Stimulated activated CD8-positive, alpha-beta memory T cell treated with anti-CD3 and anti-CD28 coated beads, Interleukin-7, amount 100 ng/mL, for 1 hour (primary cell): ENCODE results near the gene LY6G6F.
"Not testable (repeated sequence)": the region's sequence is repeated elsewhere in the genome, so short reads cannot be mapped to it uniquely, and the experiment has no call there.

Source experiments
- DNase-seq, 2 donors: peaks; one replicate each; pipeline ENCODE4 v3.0.0-alpha.2; 2020; ENCODE audit warnings: low read depth in 2 of 2

Gene LY6G6F

GRCh38 chr6:31702405-31702818 lies 4.3 kb upstream of the LY6G6F start:
- no peak for DNase-seq

DNA sequence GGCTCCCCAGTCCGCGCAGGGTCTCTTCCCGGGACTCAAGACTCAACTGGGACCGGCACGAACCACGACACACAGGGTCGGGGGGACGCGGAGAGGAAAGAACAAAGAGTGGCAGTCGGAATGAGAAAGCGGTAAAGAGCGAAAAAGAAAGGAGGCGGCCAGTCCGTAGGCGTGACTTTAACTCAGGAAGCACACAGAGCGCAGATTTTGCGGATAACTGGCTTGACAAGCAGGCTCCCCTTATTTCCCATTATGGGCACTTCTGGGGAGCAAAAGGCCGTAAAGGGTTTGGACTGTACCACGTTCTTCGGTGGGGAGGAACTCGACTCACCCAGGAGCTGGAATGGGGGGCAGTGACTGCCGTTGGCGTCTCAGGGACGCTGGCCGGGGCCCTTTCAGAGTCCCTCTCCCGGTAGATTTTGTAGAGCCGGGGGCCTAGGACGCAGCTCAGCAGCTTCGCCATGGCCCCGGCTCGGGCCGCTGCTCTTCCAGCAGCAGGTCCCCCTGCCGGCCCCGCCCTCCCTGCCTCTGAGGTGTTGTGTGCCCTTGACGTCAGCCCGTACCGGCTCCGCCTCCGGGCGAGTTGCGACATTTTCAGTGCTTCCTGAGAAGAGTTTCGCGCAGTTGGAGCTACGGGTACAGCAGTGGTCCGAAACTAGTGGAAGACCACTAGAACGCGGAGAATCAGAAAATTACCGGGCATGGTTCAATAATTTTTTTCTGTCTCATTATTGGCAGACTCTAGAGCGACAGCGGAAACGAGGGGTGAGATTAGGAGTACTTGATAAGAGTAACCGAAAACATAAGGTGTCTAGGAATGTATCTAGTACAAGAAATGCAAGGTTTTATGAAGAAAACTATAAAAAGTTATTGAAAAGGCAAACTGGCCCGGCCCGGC lies 3.6 kb upstream of the LY6G6F start, which contains the start of gene ABHD16A:
TSS of gene ABHD16A (minus strand) at position 506 of the 898 bp plus-strand sequence. CDS start at position 463, 43 bp downstream.
- DNase-seq: peak; percentile 93

GRCh38 chr6:31705931-31706330 lies 735 bp upstream of the LY6G6F start:
- no peak for DNase-seq

DNA sequence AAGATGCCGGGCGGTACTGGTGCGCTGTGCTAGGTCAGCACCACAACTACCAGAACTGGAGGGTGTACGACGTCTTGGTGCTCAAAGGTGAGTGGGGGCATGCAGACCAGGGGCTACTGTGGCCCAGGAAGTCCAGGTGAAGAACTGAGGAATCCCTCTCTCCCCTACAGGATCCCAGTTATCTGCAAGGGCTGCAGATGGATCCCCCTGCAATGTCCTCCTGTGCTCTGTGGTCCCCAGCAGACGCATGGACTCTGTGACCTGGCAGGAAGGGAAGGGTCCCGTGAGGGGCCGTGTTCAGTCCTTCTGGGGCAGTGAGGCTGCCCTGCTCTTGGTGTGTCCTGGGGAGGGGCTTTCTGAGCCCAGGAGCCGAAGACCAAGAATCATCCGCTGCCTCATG lies 1.0 kb downstream of the LY6G6F start:
- DNase-seq: no peak

- no peak for DNase-seq
Observed at GRCh38 chr6:31708224-31708623, 1.6 kb downstream of the LY6G6F start.

GRCh38 chr6:31709157-31709556 lies 2.5 kb downstream of the LY6G6F start:
- not testable (repeated sequence) for DNase-seq

DNA sequence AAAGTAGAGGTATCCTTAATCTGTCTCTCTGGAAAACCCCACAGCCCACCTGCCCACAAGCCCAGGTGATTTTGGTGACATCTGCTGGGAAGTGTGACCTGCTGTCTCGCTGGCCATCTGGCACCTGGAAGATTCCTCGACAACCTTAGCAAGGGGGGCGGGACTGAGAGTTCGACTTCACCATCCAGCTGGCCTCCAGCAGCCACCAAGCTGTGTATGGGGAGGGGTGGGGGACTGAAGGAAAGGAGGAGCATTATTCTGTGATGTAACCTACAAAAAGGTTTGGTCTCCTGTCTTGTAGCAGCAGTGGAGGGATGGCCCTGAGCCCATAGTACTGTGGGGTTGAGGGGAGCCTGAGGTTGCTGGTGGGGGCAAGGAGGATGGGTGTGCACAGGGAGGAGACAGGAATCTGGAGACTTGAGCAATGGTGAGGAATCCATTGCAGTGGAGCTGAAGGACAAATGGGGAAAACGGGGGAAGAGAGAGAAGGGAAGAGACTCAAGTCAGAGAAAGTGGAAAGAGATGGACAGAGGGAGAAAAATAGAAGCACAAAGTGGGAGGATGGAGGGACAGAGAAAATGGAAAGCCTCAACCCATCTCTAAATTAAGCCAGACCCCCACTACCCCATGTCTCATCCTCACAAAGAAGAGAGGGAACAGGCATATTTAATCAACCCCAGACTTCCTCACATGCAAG lies 4.0 kb downstream of the LY6G6F start:
- no peak for DNase-seq

DNA sequence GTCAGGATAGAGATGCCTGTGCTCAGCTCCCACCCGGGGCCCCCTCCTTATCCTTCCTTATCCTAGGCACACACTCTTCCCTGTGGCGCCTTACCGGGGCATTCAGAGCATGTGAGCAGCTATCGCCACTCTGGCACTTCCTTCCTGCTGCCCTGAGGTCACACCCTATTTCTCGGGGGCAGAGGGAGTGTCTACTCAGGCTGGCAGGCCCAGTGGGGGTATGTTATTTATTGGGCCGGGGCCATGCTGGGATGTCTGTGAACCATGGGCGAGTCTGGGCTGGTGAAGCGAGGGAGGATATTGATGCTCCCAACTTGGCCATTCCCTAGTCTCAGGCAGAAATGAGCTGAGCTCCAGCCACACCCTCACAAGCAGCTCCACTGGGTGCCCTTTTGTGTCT lies 4.6 kb downstream of the LY6G6F start:
- no peak for DNase-seq

DNA sequence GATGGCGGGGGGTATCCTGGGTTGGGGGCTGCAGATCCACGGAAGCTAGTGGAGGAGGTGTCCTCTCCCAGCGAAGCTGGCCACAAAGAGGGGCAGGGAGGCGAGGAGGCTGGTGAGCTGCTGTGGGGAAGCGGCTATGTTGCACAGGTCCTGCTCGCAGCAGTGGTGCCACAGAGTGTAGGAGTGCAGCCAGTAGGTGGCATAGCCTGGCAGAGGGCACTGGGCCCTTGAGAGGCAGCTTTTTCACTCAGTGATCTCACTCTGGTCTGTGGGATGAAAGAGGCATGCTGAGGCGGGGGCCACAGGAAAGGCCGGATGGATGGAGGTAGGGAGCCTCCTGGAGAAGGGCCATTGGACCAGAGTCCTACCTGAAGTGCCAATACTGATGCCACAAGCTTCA lies 5.6 kb downstream of the LY6G6F start:
- DNase-seq: no peak

DNA sequence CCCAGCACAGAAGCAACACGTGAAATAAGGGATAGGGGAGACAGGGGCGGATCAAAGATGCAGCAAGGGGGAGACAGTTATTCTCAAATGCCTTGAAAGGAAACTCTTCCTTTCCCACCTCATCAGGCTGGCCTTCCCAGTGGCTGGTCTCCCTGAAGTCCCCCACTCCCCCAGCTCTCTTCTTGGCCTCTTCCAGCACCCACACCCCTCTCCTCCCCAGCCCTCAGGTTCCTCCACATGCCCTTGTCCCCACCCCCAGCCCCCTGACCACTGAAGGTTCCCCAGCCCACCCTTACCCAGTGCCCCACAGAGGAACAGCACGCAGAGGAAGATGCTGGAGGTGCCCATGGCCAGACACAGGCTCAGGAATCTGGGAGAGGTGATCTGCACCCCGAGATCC lies 6.8 kb downstream of the LY6G6F start:
- DNase-seq: no peak

DNA sequence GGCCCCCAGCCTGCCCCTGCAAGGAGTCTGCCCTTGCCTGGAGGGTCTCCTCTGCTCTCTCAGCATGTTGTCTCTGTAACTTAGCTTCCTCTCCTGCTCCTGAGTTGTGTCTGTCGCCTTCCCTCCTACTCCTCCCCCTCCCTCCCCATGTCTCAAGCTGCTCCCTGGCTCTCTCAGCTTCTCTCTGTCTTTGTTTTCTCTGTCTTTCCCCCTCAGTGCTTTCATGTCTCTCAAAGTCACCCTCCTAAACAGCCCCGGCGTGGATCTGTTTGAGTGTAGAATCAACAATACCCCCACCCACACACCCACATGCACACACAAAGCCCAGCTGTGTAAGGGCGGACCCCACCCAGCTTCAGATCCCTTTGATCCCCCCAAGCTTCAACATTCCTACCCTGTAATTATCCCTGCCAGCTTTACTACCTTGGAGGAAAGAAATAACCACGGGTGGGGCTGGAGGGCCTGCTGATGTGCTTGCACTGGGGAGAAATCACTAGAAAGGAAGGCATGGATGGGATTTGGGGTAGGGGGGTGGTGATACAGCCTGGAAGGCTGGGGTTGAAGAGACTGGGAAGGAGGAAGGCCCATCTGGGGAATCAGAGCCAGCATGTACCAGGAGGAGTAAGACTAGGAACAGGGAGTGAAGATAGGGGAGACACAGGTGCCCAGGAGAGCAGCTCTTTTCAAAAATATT lies 7.5 kb downstream of the LY6G6F start:
- no peak for DNase-seq

DNA sequence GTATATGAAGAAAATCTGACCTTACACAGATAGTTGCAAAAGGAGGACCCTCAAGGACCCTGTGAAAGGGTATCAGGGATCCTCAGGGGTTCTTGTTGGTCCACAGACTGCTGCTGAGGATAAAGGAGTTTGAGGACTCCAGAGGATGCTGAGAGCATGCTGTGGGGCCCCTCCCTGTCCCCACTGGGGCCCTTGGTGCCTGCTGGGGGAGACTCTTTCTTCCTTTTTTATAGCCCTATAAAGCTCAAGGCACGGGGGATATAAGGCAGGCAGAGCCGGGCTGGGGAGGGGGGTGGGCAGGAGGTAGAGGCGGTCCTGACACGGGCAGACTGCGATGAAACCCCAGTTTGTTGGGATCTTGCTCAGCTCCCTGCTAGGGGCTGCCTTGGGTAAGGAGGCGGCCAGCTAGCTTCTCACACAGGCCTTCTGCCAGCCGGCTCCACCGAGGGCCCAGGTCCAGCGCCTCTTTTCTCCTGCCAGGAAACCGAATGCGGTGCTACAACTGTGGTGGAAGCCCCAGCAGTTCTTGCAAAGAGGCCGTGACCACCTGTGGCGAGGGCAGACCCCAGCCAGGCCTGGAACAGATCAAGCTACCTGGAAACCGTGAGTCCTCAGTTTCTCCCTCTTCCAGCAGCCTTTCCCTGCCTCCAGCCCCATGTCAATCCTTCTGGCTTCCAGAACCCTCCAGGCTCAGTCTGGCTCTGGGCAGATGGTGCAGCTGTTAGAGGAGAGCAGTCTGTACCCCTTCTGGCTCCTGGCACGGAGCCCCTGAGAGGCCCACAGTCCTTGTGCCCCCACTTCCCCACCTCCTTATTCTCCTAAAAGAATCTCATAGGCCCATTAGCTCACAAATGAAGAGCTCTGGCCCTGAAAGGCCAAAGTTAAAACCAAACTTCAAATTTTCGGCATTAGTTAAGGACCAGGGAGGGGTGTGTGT lies 8.6 kb downstream of the LY6G6F start, which contains the start of gene LY6G6D:
TSS of gene LY6G6D (plus strand) at position 327 of the 937 bp plus-strand sequence. CDS start at position 335, 8 bp downstream.
- DNase-seq: no peak

DNA sequence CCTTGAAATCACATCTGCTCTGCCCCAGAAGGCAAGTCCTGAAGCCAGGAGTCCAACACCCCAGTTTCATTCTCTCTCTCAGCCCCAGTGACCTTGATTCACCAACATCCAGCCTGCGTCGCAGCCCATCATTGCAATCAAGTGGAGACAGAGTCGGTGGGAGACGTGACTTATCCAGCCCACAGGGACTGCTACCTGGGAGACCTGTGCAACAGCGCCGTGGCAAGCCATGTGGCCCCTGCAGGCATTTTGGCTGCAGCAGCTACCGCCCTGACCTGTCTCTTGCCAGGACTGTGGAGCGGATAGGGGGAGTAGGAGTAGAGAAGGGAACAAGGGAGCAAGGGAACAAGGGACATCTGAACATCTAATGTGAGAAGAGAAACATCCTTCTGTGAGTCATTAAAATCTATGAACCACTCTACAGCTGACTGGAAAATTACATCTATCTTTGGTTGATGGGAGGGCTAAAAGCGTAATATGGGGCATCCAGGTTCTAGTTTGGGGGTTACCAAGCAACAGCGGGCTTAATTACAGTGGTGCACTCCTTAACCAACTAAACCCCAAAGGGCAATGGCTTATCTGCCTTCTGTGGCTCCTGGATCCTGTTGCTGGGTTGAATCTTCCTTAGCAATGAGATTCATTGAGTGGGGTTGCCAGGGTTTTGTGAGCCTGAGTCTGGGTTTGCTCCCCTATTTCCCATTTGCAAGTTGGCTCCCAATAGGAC lies 11.0 kb downstream of the LY6G6F start:
- DNase-seq: no peak

GRCh38 chr6:31718265-31718664 lies 11.6 kb downstream of the LY6G6F start:
- no peak for DNase-seq

- no peak for DNase-seq
Observed at GRCh38 chr6:31719001-31719400, 12.3 kb downstream of the LY6G6F start.

- DNase-seq: no peak
Observed at GRCh38 chr6:31720196-31720770, 13.6 kb downstream of the LY6G6F start.

DNA sequence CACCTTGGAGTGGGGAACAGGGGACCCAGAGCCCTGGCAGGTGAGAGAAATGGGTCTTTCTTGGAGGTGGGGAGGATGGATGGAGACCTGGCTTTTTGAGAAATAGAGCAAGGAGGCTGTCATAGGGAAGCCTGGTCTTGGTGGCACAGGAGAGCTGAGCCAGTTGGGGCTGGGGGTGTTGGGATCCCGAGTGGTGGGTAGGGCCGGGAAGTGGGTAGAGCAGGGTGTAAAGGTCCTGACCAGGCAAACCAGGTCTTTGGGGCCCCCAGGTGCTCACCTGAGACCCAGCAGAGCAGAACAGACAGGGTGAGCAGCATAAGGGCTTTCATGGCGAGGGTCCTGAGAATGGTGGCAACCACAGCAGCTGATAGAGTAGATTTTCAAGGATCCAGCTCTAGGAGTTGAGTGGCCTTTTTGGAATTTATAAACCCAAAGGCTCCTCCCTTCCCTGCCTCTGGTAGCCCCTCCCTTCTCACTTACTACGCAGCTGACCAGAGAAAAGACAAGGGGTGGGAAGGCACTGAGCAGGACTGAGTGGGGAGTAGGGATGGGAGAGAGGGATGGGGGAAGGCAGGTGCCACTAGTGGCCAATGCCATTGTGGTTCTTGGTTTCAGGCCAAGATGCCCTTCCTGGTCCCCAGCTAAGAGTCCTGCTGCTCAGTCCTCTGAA lies 14.8 kb downstream of the LY6G6F start, which contains the start of gene LY6G6C:
TSS of gene LY6G6C (minus strand) at position 396 of the 670 bp plus-strand sequence. CDS start at position 329, 67 bp downstream.
- no peak for DNase-seq

DNA sequence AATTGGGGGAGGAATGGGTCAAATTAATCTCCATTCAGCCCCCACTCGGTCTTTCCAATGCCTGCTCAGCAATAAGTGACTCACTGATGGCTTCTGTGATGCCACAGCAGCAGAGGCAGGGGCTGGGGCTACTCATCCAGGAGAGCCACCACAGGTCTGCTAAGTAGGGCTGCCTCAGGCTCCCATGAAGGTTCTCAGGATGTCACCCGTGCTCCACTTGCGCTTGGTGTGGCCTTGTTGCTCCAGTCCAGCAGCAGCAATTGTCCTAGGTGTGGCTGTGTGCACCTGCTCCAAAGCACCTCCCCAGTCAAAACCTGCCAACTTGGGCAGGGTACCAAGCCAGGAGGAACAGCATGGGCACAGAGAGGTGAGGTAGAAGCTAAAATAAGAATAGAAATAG lies 15.5 kb downstream of the LY6G6F start:
- no peak for DNase-seq

GRCh38 chr6:31723245-31723979 lies 16.7 kb downstream of the LY6G6F start, which contains the start of gene MPIG6B:
TSS of gene MPIG6B (plus strand) at chr6:31723373. CDS start at chr6:31723384, 11 bp downstream.
- no peak for DNase-seq
